ENCODE data around the gene PPT2.

Gene PPT2, protein sequence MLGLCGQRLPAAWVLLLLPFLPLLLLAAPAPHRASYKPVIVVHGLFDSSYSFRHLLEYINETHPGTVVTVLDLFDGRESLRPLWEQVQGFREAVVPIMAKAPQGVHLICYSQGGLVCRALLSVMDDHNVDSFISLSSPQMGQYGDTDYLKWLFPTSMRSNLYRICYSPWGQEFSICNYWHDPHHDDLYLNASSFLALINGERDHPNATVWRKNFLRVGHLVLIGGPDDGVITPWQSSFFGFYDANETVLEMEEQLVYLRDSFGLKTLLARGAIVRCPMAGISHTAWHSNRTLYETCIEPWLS

DNA sequence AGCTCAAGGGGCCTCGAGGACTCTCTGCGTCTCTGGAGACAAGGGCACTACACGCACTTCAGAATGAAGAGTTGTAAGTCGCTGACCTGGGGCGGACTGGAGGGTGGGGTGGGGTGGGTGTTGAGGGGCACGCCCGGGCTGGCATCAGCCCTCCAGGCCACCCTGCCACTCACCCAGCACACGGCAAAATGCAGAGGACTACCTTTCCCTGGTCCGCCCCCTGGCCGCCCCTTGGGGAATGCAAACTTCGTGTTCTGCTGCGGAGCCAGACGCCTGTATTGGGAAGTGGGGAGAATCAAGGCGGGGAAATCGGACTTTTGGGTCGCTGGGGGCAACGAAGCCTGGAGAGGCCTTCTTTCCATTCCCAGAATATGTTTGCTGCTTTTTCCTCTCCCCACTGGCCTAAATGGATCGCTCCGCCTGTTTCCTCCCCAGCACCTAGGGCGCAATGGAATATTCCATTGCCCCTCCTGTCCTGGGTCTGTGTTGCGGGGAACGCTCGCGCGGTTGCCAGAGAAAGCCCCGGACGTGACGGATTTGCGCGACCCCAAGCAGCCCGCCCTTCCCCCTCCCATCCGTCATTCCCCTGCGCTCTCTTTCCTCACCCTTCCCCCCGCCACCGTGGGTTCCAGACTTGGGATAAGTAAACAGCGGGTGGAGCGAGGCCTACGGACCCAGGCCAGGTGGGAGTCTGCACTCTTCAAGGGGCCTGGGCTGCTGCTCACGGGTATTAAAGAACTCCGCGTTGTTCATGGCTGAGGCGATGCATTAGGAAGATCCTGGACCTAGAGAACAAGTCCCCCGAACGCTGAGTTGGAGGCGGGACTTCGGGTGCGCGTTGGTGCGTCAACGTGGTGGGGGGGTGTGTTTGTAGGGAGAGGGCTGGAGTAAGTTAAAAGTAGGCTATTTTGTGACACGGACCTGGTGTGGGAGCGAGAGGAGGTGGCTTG is at the start of gene PPT2:
PPT2 (plus strand) TSS at position 578 of the 950 bp plus-strand sequence. CDS start 454 bp downstream, outside the sequence.
- no peak for DNase-seq

DNA sequence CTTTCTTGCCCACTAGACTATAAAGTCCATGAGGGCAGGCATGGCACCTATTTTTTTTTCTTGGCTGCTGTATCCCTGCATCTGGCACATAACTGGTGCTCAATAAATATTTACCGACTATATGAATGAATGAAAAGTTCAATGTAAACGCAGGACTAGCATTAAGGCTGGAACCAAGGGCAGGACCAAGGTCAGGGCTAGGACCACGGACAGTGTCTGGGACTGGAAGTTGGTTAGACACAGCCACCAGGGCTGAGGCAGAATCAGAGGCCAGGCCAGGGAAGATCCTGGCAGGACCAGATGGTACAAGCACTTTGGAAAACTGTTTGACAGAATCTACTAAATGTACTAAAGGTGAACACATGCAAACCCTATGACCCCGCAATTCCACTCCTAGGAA is 48.5 kb upstream of the PPT2 start:
- DNase-seq: no peak

DNA sequence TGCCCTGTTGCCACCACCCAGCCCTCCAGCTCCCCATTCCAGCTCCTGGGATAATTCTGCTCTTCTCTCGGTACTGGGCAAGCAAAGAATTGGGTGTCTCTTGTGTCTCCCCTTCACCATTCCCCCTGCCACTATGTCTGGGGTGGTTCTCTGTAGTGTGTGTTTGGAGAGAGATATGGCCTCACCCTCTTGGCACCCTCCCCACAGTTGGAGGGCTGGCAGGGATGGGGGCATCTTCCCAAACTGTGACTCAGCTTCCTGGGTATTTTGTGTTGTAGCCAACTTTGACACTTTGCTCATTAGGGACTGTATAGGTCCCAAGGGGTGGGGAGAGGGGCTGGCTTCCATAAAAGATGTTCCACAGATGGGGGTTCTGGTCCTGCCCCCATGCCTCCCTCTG is 46.5 kb upstream of the PPT2 start:
- DNase-seq: no peak

DNA sequence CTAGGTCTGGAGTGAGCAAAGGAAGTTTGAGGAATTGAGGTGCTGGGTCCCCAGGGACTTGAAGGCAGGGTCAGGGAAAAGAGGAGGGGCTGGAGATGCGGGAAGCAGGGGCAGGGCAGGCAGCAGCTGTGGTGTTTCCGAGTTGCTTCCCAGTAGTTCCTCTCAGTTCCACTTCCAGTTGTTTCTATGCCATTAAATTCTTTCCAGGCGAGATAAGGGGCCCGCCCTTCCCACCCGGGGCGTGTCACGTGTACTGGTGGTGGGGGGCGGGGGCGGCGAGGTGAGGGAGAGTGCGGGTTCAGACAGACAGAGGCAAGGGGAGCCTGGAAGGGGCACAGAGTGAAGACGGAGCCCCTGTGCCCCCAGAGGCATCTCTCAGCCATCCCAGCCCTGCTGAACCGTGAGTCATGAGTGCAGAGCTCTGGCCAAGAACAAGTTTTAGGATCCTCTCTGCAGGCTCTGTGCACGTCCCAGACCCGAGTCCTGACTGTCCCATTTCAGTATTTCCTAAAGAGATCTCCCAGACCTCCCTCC is 45.8 kb upstream of the PPT2 start:
- DNase-seq: no peak

DNA sequence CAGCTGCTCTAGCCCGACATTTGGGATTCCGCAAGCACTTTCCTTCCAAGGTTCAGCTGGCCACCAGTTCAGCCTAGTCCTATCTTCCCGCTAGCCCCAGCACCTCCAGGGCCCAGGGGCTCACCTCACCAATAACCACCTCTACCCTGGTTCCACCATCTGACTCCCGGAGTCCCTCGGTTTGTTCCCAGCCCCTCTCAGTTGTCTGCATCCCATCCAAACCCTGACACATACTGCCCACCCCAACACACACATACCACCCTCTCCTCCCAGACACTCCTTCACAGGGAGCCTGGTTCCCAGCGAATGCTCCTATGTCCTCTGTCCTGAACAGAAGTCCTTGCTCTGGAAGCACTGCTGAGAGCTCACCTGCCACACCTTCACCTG is 45.2 kb upstream of the PPT2 start:
- no peak for DNase-seq

DNA sequence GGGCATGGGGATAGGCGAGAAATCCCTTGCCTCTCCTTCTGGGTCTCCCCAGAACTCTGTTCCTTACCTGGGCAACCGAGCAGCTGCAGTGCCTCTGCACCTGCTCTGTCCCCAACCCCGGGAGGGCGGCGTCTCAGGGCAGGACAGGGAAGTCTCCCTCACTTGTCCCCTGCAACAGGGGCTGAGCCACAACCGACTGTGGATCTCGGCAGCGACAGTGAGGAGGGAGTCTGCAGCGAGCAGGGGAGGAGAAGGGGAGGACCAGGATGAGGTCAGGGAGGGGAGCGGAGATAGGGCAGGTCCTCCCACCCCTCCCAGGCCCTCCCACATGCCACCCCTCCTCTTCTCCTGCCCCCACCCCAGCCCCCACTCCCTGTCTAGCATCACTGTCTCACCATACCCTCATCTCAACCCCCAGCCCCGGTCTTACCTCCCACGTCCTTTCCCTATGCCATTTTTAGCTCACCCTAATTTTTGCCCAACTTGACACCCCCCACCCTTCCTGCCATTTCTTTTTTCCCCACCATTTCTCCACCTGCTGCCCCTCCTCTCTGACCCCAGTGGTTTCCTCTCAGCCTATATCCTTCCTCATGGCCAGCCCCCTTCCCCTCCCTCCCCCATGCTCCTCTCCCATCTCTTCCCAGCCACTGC is 44.7 kb upstream of the PPT2 start, which contains the start of gene TNXB:
TNXB (minus strand) TSS at position 225 of the 651 bp plus-strand sequence. CDS start 11,140 bp downstream, outside the sequence.
- no peak for DNase-seq

DNA sequence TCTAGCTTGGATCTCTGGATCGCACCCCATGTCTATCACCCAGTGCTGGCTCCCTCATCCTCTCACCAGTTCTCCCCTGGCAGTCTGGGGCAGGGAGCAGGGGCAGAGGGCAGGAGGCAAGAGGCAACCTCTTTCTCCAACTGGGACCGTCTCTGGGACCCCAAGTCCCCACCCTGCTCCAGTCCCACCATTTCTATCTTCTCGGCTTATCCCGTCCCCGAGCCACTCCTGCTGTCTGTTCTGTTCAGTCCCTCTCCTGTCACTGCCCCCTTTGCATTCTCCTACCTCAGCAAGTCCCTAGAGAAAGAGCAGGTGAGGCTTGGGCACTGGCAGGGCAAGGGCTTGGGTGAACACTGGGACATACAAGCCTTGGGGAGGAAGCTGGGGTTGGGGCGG is 44.2 kb upstream of the PPT2 start:
- DNase-seq: no peak

DNA sequence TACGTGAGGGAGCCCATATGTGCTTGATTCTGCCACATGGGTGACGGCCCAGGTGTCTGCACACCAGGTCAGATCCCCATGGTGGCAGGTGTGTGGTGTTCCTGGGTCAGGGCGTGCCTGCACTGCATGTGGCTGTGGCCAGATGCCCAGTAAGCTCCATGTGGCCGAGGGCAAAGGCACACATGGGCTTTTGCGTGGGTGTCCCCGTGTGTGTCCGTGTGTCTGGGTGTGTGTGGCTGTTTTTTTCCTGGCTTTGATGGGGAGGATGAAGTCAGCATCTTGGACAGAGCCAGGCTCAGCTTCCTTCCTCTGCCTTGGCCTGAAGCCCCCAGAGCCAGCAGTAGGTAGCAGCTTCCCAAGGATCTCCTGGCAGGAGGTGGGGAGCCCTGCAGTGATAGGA is 43.3 kb upstream of the PPT2 start:
- DNase-seq: no peak

DNA sequence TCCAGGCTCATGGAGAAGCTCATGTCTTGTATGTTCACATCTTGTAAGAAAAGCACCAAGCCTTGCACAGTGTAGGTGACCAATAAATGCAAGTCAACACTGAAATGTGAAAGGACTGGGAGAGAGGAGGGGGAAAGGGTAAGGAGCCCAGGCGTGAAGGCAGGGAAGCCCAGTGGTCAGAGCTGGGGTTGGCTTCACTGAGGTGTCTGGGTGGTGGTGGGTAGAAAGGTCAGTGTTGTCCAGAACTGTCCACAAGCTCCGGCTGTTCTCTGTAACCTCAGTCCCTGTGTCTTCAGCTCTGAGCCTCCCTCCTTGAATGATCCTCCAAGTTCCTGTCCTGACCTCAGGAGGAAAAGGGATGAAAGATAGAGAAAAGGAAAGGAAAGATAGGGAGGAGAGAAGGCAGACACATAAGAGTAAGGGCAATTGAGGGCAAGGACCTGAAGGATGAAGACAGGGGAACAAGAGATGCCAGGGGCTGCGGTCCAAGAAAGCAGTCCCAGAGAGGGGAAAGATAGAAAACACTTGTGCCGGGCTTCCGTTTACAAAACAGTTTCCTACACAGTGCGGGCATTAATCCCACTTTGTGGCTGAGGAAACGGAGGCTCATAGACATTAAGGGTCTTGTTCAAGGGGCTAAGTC is 42.4 kb upstream of the PPT2 start:
- no peak for DNase-seq

DNA sequence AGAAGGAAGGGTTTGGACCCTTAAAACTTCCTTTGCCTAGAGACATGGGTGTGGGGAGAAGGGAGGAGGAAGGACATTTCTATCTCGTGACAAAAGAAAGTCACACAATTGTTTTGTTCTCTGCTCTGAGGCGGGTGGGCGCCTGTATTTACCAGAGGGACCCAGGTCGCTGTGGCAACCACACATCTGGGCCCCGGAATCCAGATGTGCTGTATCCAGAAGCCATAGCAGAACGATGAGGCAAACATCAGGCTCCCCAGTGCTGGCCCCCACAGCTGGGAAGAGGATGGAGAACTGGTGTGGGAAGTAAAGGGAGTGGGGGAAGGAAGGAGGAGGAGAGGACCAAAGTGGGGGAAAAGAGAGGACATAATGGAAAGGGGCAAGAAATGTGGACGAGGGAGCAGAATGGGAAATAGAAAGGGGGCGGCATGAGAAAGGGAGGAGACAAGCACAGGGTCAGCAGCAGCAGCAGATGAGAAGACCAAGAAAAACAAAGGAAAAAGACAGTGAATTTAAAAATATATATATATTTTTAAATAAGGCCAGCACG is 41.4 kb upstream of the PPT2 start:
- no peak for DNase-seq

DNA sequence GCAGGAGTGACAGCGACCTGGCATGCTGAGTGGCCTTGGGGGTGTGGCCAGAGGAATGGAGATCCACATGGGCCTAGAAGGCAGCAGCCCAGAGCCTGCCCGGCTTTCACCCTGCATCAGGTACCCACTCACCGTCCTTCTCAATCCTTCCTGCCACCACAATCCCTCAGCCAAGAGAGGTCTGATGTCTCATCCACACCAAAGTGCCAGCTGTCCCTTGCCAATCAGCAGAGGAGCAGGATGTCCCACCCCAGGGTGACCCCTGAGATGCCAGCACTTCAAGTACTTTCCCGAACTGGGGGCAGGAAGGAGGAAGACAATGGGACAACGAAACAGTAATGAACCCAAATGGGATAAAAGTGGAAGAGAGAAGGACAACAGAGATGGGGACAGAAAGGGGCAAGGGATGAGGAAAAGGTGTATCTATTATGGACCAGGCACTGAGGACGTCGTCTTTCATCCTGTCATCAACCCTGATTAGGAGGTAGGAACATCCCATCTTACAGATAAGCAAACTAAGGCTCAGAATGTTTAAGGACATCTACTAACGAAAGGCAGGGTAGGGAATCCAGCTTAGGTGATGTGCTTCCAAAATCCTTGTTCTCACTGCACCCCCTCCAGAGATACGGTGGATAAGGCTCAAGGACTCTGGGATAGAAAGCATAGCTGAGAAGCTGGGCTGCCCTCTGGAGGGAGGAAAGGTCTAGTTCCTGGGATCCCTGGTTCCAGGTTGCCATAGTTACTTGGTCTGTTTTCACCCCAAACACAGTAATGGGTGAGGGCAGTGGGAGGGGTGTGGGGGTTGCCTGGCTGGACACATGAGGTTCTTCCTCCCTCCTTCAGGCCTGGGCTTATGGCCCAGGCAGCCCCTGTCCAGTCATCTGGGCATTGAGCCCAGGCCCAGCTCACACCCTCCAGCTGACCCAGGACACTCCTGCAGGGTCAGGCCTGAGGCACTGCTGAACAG is 40.3 kb upstream of the PPT2 start:
- DNase-seq: no peak

DNA sequence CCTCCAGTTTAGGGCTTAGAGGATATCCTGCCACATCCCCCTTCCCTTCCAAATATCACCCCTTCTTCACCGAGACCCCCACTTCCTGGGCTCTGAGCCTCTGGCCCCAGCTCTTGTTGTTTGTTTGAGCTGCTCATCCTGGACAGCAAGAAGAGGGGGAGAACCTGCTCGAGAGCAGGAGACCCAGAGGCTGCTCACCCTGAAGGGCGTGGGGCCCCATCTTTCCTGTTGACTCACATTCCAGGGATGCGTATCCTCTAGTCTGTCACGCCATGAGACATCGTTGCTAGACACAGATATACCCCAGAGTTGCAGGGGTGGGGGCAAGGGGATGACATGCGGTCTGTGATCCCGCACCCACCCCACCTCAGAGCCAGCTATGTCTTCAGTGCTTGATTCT is 39.1 kb upstream of the PPT2 start:
- no peak for DNase-seq

DNA sequence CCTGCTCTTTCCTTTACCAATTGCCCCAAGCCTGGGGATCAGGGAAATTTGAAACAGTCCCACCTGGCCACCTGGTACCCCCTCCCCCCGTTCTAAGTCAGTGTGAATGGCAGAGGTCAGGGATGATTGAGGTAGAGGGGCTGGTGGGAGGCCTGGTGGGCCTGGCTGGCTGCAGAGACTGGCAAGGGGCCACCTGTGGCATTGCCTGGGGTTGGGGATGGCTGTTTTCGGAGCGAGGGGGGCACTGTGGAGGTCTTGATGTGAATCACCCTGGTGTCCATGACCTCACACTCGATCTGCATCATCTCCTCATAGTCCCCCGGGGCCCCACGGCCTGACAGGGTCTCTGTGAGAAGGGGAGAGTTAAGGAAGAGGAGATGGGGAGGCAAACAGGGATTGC is 38.3 kb upstream of the PPT2 start:
- no peak for DNase-seq

DNA sequence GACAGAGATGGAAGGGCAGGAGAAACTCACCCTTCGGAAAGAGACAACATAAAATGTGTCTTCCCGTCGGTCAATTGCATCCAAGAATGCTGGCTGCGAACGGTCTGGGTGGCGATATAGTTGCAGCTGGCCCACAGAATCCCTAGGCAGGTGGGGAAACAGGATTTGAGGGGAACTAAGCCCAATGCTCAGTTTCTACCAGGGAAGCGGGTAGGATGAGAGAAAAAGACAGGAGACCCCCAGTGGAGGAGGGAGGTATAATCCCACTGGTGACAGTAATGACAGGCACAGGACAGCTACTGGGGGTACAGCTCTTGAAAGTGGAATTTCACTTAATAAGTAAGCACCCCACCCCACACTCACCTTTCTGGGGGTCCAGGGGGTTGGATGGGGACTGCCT is 37.3 kb upstream of the PPT2 start:
- no peak for DNase-seq

DNA sequence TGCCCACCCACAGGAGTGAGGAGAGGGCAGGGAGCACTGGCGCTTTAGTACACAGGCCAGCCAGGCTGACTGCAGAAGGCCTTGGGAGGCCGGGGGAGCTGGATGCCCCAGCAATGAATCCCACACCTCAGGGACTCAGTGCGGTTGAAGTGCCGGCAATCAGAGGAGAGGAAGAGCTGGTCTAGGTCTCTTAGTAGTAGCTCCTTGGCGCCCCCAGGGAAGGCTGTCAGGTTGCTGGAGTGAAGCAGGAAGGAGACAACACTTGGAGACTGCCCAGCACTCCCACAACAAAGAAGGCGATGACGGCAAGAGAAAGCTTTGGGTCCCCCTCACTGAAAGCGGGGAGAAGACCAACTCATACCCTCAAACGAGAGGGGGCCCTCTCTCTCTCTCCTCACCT is 36.5 kb upstream of the PPT2 start:
- DNase-seq: no peak

DNA sequence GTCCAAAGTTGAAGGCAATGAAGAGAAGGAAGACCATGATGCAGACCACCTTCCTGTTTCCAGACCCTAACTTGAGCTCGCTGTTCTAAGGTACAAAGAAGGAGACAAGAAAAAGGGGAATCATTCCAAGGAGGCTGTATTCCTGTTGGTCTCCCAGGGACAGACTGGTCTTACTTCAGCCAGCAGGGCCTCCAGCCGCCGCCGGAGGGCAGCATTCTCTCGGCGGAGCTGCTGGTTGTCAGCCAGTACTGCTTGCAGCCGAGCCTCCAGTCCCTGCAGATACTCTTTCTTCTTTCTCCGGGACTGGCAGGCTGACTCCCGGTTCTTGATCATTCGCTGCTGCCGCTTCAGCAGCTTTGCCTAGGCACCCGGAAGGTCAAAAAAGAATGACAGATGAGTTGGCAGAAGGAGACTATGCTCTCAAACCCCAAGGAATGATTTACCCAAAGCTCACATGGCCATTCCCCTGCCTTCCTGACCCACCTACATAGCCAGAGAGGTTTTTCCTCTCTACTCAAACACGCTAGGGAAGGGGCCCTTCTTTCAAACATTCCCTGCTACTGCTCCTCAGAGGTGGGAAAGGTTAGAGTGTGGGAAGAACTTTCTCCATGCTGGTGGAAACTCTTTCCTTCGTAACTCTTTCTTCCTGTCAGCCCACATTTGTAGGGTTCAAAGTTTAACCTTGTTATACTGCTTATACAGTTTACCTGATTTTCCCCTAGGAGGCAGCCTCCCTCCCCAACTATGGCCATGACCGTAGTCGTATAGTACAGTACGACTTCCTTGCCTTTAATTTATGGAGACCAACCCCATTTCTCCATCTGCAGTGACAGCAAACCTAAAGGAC is 34.9 kb upstream of the PPT2 start:
- DNase-seq: peak; percentile 74

DNA sequence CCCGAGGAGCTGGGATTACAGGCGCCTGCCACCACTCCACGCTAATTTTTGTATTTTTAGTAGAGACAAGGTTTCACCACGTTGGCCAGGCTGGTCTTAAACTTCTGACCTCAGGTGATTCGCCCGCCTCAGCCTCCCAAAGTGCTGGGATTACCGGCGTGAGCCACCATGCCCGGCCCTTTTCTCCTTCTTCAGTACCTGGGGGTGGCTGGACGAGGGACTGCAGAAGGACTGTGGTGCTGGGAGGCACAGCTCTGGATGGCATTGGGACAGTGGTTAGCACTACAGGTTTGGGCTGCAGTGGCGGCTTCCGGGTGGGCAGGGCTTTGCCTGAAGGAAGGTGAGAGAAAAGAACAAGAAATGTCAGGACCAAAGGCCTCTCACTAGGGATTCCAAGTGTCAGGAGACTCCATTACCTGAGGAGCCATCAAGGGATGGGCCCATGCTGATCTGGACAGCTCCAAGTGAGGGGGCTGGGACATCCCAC is 33.3 kb upstream of the PPT2 start:
- no peak for DNase-seq

DNA sequence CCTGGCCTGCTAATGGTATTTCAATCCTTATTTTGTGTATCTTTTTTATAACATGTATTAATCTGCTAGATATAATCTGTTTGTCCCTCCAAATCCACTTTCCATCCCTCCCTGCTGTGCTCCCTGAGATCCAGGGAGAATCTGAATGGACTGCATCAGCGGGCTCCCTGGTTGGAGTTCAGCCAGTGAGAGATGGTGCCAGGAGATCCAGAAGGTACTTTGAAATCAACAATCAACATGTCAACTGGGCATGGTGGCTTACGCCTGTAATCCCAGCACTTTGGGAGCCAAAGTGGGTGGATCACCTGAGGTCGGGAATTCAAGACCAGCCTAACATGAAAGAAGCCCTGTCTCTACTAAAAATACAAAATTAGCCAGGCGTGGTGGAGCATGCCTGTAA is 30.3 kb upstream of the PPT2 start:
- no peak for DNase-seq

DNA sequence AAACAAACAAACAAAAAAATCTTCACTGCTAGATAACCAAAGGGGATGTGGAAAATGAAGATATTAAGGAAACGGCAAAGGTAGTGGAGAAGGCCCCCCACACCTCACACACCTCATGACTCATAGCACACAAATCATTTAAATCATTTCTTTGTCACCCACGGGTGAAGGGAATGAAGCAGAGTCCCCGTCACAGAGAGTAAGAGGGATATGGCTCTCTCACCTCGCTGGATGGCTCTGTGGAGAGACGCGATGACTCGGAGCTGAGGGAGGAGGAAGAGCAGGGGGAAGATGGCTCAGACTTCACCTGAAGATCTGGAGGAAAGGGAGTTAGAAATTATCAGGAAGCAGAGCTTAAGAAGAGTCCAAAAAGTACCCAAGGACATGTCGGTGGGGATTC is 27.1 kb upstream of the PPT2 start:
- DNase-seq: no peak

DNA sequence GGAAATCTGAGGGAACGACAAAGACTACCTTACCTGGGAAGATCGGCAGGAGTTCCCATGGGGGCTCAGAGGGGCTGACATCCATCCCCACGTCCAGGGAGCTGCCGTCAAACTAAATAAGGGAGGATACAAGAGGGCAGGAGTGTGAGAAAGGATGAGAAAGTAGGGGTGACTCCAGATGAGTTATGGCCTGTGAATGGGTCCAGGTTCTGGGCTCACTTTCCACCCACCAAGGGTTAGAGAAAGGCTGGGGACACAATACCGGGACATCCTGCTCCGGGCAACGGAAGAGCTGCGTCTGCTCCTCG is 26.6 kb upstream of the PPT2 start:
- DNase-seq: no peak

All from inflammatory macrophage treated with lipopolysaccharide for 4 hours (primary cell).